Measurements from ENCODE around the gene GRIPAP1.

- TF ChIP-seq CTCF (IDR thresholded peaks at IDR 0.05; ENCODE audit: extremely low read depth in 1 of 2, insufficient read depth in 1 of 2, low read depth in 1 of 2, low read length in 2 of 2): no peak
- TF ChIP-seq FOS (IDR thresholded peaks at IDR 0.05; ENCODE audit: borderline replicate concordance, insufficient read depth, low read length): no peak
- TF ChIP-seq EZH2 (IDR thresholded peaks at IDR 0.05; ENCODE audit: borderline replicate concordance, low read depth, low read length, severe bottlenecking): no peak
- no peak for TF ChIP-seq POLR2AphosphoS5 (IDR thresholded peaks at IDR 0.05; ENCODE audit: insufficient read depth, low read depth, low read length)
- TF ChIP-seq POLR2A (IDR thresholded peaks at IDR 0.05; ENCODE audit: low read depth, low read length): no peak
- no peak for TF ChIP-seq MAX (IDR thresholded peaks at IDR 0.05; ENCODE audit: insufficient read depth, insufficient read length)
These were observed 4.2 kb downstream of the GRIPAP1 start for GRCh38 chrX:48997865-48998264.

Data from endothelial cell of umbilical vein (primary cell).